IMR-90 (cell line): ENCODE results near the gene CPT1A. TPM values are rescaled to one million over a fixed set of nuclear protein-coding genes. Genes with fewer than 3 reads are reported as not detected.
"Not testable (repeated sequence)": the region's sequence is repeated elsewhere in the genome, so short reads cannot be mapped to it uniquely, and the experiment has no call there.

Experiments
- ATAC-seq: fragments of 200-7000 bp; cut with Tn5 transposase; 2 replicates; pipeline ENCODE4 v1.9.1; 2020; ENCODE audit warnings: low read depth, mild to moderate bottlenecking, moderate library complexity
- BruUV-seq: library from RNA; stranded (reverse); fragments of 400-500 nt; replicated peaks from 2 replicates; lab custom pipeline; 2021; lab: Mats Ljungman, UMichigan
- CTCF ChIA-PET: fragments of 300-600 bp; formaldehyde crosslinking; extraction: SDS; loops from one replicate; lab custom pipeline; 2021; ENCODE audit warnings: antibody characterized with exemption; lab: Yijun Ruan, JAX
- POLR2A ChIA-PET: fragments of 300-600 bp; sonication (Branson Sonifier 250); formaldehyde crosslinking; loops from one replicate; lab custom pipeline; 2022; ENCODE audit warnings: antibody characterized with exemption; ENCODE audit not compliant: unreplicated experiment; lab: Charles Lee
- DNase-seq: peaks from one replicate; pipeline ENCODE4 v3.0.0; 2013
- H2AFZ ChIP-seq: replicated peaks from 2 replicates; pipeline ENCODE3; 2013; ENCODE audit warnings: low read length, mild to moderate bottlenecking; ENCODE audit not compliant: poor library complexity
- H2AK5ac ChIP-seq: 2 replicates; pipeline ENCODE4 v1.6.1; 2013; ENCODE audit warnings: low read depth, low read length, inconsistent platforms
- H2AK9ac ChIP-seq: replicated peaks from 2 replicates; pipeline ENCODE3; 2013; ENCODE audit warnings: mild to moderate bottlenecking, low read depth, low read length, moderate library complexity; ENCODE audit not compliant: poor library complexity
- H2BK120ac ChIP-seq: 2 replicates; pipeline ENCODE4 v1.6.1; 2013; ENCODE audit warnings: low read depth, low read length, inconsistent platforms
- H2BK15ac ChIP-seq: 3 replicates; pipeline ENCODE4 v1.6.1; 2013; ENCODE audit warnings: low read depth, low read length, inconsistent platforms
- H2BK20ac ChIP-seq: 2 replicates; pipeline ENCODE4 v1.6.1; 2013; ENCODE audit warnings: low read depth, mild to moderate bottlenecking, inconsistent platforms, low read length, moderate library complexity
- H2BK5ac ChIP-seq: 2 replicates; pipeline ENCODE4 v1.6.1; 2013; ENCODE audit warnings: mild to moderate bottlenecking, low read depth, low read length, inconsistent platforms; ENCODE audit not compliant: poor library complexity, severe bottlenecking
- H3K14ac ChIP-seq: replicated peaks from 2 replicates; pipeline ENCODE4 v1.6.1; 2013; ENCODE audit warnings: low read depth, low read length, inconsistent platforms
- H3K18ac ChIP-seq: 2 replicates; pipeline ENCODE4 v1.6.1; 2013; ENCODE audit warnings: low read depth, low read length, control low read depth
- H3K23ac ChIP-seq: 2 replicates; pipeline ENCODE4 v1.6.1; 2013; ENCODE audit warnings: low read depth, low read length, inconsistent platforms
- H3K27ac ChIP-seq: 2 replicates; pipeline ENCODE4 v1.5.1; 2013; ENCODE audit warnings: mild to moderate bottlenecking, control low read depth, low read length; ENCODE audit not compliant: insufficient read depth
- H3K27me3 ChIP-seq: 2 replicates; pipeline ENCODE4 v1.6.1; 2013; ENCODE audit warnings: low read length; ENCODE audit not compliant: control insufficient read depth, insufficient read depth
- H3K36me3 ChIP-seq: 2 replicates; pipeline ENCODE4 v1.6.1; 2013; ENCODE audit warnings: low read length, mixed read lengths; ENCODE audit not compliant: control insufficient read depth, insufficient read depth
- H3K4ac ChIP-seq: 2 replicates; pipeline ENCODE4 v1.6.1; 2013; ENCODE audit warnings: low read depth, low read length, inconsistent platforms
- H3K4me1 ChIP-seq: 2 replicates; pipeline ENCODE4 v1.6.1; 2013; ENCODE audit warnings: low read length, mixed read lengths; ENCODE audit not compliant: control insufficient read depth, insufficient read depth
- H3K4me2 ChIP-seq: 2 replicates; pipeline ENCODE4 v1.6.1; 2013; ENCODE audit warnings: low read depth, mild to moderate bottlenecking, control low read depth, low read length, moderate library complexity
- H3K4me3 ChIP-seq: 2 replicates; pipeline ENCODE4 v1.5.1; 2013; ENCODE audit warnings: low read depth, mild to moderate bottlenecking, control low read depth, low read length, moderate library complexity; ENCODE audit not compliant: insufficient read depth
- H3K56ac ChIP-seq: 2 replicates; pipeline ENCODE4 v1.6.1; 2013; ENCODE audit warnings: low read length, inconsistent platforms; ENCODE audit not compliant: insufficient read depth; ENCODE audit errors: extremely low read depth
- H3K79me1 ChIP-seq, 2 experiments: 2 replicates each; pipeline ENCODE4 v1.6.1; 2013; ENCODE audit warnings: low read length in 2 of 2, inconsistent platforms in 1 of 2, low read depth in 1 of 2
- H3K9ac ChIP-seq: 2 replicates; pipeline ENCODE4 v1.6.1; 2013; ENCODE audit warnings: low read depth, low read length, control low read depth
- H3K9me1 ChIP-seq: 2 replicates; pipeline ENCODE4 v1.6.1; 2013; ENCODE audit warnings: low read length, inconsistent platforms; ENCODE audit not compliant: insufficient read depth
- H3K9me3 ChIP-seq: 2 replicates; pipeline ENCODE4 v1.6.1; 2013; ENCODE audit warnings: low read length; ENCODE audit not compliant: control insufficient read depth, insufficient read depth
- H4K20me1 ChIP-seq: 2 replicates; pipeline ENCODE4 v1.6.1; 2013; ENCODE audit warnings: low read length, inconsistent platforms; ENCODE audit not compliant: insufficient read depth
- H4K5ac ChIP-seq: 2 replicates; pipeline ENCODE4 v1.6.1; 2013; ENCODE audit warnings: mild to moderate bottlenecking, low read depth, low read length, control low read depth
- H4K8ac ChIP-seq, 2 experiments: 2 replicates each; pipeline ENCODE4 v1.6.1; 2013; ENCODE audit warnings: low read depth in 2 of 2, low read length in 2 of 2, control low read depth in 1 of 2, inconsistent platforms in 1 of 2
- H4K91ac ChIP-seq: 2 replicates; pipeline ENCODE4 v1.6.1; 2013; ENCODE audit warnings: low read depth, low read length, inconsistent platforms; ENCODE audit not compliant: insufficient read depth
- CHD1 ChIP-seq: IDR thresholded peaks from 2 replicates; pipeline ENCODE4 v1.6.1; 2012; ENCODE audit warnings: low read depth, low read length, improper control_type of control experiment
- RAD21 ChIP-seq: IDR thresholded peaks from 2 replicates; pipeline ENCODE4 v1.6.1; 2012; ENCODE audit warnings: low read length, improper control_type of control experiment
- RCOR1 ChIP-seq: IDR thresholded peaks from 2 replicates; pipeline ENCODE4 v1.6.1; 2012; ENCODE audit warnings: mild to moderate bottlenecking, low read length, improper control_type of control experiment; ENCODE audit not compliant: insufficient replicate concordance
- SMC3 ChIP-seq: fragments of 150-350 bp; IDR thresholded peaks from 2 replicates; pipeline ENCODE4 v1.6.1; 2016; ENCODE audit warnings: low read depth, mild to moderate bottlenecking, antibody characterized with exemption, low read length, moderate library complexity
- WGBS, 2 experiments: methylation state at CpG; one replicate each; pipeline versions ENCODE4 v1.1.5 to v1.1.7; 2013; ENCODE audit warnings: missing lambda C conversion rate in 2 of 2; ENCODE audit not compliant: insufficient read length in 1 of 2; ENCODE audit errors: extremely low coverage in 2 of 2; 5-methylcytosine and 5-hydroxymethylcytosine counted together
- dilution Hi-C: fragments of 300-500 bp; cut with HindIII; formaldehyde crosslinking; loops from one replicate; pipeline ENCODE4 v1.14.3; 2018; ENCODE audit warnings: low sequenced_read_pairs; ENCODE audit not compliant: unreplicated experiment
- in situ Hi-C: fragments of 300-500 bp; cut with MboI; formaldehyde crosslinking; loops from 3 replicates; pipeline ENCODE4 v1.14.3; 2019; ENCODE audit warnings: low sequenced_read_pairs, inconsistent platforms, mixed read lengths
- intact Hi-C: fragments of 100-400 bp; cut with micrococcal nuclease; formaldehyde crosslinking; loops from 2 replicates; pipeline ENCODE4 v1.10.0; 2022
- polyA plus RNA-seq, 3 experiments: library from polyadenylated mRNA; depleted of rRNA; stranded (reverse); fragments of >200 nt; gene quantifications; 2 replicates each; pipeline ENCODE4 v1.2.3, GENCODE V29; 2012; ENCODE audit warnings: low replicate concordance in 1 of 3
- total RNA-seq: library from RNA; depleted of rRNA; stranded (reverse); fragments of >200 nt; gene quantifications from 2 replicates; pipeline ENCODE4 v1.2.3, GENCODE V29; 2012
- TF ChIP-seq, protein P1 (sequence below): conservative IDR thresholded peaks from 2 replicates; pipeline ENCODE4 v1.5.1; 2012; ENCODE audit warnings: mild to moderate bottlenecking, low read depth, low read length, improper control_type of control experiment

The CPT1A gene
- total and polyA plus RNA-seq, 2 of the 4 experiments (the other 2 are of a cell fraction): 15.4 to 21.3 TPM

DNA sequence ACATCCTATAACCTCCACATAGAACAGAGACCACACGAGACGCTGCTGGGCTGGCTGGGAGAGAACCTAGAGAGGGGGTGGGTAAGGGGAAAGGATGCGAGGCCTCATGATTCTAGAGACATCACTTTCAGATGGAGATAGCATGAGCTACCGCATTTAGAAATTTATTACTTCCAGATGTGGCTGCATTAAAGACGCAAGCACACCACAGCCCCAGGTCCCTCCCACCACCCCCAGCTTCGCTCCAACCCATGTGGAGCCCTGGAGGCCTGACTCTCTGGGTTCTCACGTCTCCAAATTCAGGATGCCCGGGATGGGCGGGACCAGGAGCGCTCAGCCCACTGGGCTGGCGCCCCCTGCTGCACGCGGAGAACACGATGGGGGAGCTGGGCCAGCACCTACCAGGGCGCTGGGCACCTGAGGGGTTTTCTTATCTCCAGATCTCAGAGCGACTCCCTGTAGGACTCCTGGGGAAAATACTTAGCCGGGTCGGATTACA, 48.3 kb upstream of the CPT1A start:
- POLR2A ChIA-PET: no interaction called here
- WGBS, 2 experiments: 53% methylated on average over 2 of the region's 18 CpGs; no CpG with 5 or more reads in 1 of the 2 experiments

DNA sequence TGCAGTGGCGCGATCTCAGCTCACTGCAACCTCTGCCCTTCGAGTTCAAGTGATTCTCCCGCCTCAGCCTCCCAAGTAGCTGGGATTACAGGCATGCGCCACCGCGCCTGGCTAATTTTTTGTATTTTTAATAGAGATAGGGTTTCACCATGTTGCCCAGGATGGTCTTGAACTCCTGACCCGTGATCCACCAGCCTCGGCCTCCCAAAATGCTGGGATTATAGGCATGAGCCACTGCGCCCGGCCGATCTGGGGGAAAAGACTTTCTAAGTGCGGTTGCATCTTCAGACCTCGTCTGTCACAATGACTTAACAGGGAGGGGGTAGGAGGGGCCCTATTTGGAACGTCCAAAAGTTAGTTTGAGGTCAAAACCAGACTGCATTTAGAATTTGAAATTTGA, 43.1 kb upstream of the CPT1A start:
- dilution Hi-C loops, H3K23ac ChIP-seq, H3K9ac ChIP-seq, H2AK5ac ChIP-seq, intact Hi-C loops, in situ Hi-C loops, H3K9me1 ChIP-seq, H3K4ac ChIP-seq, H3K27ac ChIP-seq, BruUV-seq, H3K9me3 ChIP-seq, H3K27me3 ChIP-seq, H3K4me1 ChIP-seq, H3K14ac ChIP-seq, H2AFZ ChIP-seq, H2BK20ac ChIP-seq, H3K4me3 ChIP-seq, H4K8ac ChIP-seq, H2BK5ac ChIP-seq, H2BK15ac ChIP-seq, H4K5ac ChIP-seq, H3K18ac ChIP-seq, H3K79me1 ChIP-seq, H2AK9ac ChIP-seq, H2BK120ac ChIP-seq, ATAC-seq, POLR2A ChIA-PET, H3K56ac ChIP-seq, H3K36me3 ChIP-seq, H4K20me1 ChIP-seq, H3K4me2 ChIP-seq, H4K91ac ChIP-seq, CTCF ChIA-PET, DNase-seq: not testable (repeated sequence)
- 97% methylated on average over 6 of the region's 15 CpGs; no CpG with 5 or more reads in 1 of the 2 experiments for WGBS, 2 experiments

More for the DNA sequence above, 48.3 kb upstream of the CPT1A start:
- no peak overlapping the region for H3K4me2 ChIP-seq
- dilution Hi-C loops: no loop called here
- H2AK9ac ChIP-seq: no peak overlapping the region
- no peak overlapping the region for H4K5ac ChIP-seq
- no peak overlapping the region for H3K4ac ChIP-seq
- no peaks in the 10 kb centered on the region for H3K9me3 ChIP-seq
- H4K91ac ChIP-seq: no peak overlapping the region
- in situ Hi-C loops: no loop called here
- H2BK15ac ChIP-seq: no peak overlapping the region
- peaks cover 3% of the 10 kb centered on the region; the same call in 1 of the 2 replicates for H3K4me1 ChIP-seq
- H3K9me1 ChIP-seq: no peaks in the 10 kb centered on the region
- no peaks in the 10 kb centered on the region for H4K20me1 ChIP-seq
- CTCF ChIA-PET: interaction anchor here (0.6 to 0.8 kb wide), 2 partner anchors 10 to 213 kb away, joined by 3 to 7 read pairs; no protein-coding TSS in a partner anchor
- intact Hi-C loops: no loop called here
- BruUV-seq: no TSS peak
- H3K23ac ChIP-seq: no peak overlapping the region
- H3K14ac ChIP-seq: no peak overlapping the region
- H3K27ac ChIP-seq: no peak overlapping the region
- DNase-seq (peak; percentile 70), ATAC-seq (peak; percentile 74)
- no peak overlapping the region for H3K4me3 ChIP-seq
- no peak overlapping the region for H2BK120ac ChIP-seq
- no peak overlapping the region for H3K56ac ChIP-seq
- H3K18ac ChIP-seq: no peak overlapping the region
- no peaks in the 10 kb centered on the region for H3K79me1 ChIP-seq
- no peak overlapping the region for H4K8ac ChIP-seq
- peak; percentile 42 for TF ChIP-seq SMC3
- TF ChIP-seq RAD21: peak; percentile 57
- no peak for TF ChIP-seq CHD1
- TF ChIP-seq, protein P1, sequence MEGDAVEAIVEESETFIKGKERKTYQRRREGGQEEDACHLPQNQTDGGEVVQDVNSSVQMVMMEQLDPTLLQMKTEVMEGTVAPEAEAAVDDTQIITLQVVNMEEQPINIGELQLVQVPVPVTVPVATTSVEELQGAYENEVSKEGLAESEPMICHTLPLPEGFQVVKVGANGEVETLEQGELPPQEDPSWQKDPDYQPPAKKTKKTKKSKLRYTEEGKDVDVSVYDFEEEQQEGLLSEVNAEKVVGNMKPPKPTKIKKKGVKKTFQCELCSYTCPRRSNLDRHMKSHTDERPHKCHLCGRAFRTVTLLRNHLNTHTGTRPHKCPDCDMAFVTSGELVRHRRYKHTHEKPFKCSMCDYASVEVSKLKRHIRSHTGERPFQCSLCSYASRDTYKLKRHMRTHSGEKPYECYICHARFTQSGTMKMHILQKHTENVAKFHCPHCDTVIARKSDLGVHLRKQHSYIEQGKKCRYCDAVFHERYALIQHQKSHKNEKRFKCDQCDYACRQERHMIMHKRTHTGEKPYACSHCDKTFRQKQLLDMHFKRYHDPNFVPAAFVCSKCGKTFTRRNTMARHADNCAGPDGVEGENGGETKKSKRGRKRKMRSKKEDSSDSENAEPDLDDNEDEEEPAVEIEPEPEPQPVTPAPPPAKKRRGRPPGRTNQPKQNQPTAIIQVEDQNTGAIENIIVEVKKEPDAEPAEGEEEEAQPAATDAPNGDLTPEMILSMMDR: peak; percentile 44
- TF ChIP-seq RCOR1: no peak
- H2BK5ac ChIP-seq: no peak overlapping the region
- H2BK20ac ChIP-seq: no peak overlapping the region
- no peak overlapping the region for H2AK5ac ChIP-seq
- no peak overlapping the region for H2AFZ ChIP-seq
- no peak overlapping the region for H3K9ac ChIP-seq
- no peaks in the 10 kb centered on the region for H3K27me3 ChIP-seq
- H3K36me3 ChIP-seq: peaks cover 23% of the 10 kb centered on the region
